GM12878 (cell line): ENCODE data around the gene SLC22A4. TPM values are rescaled to one million over a fixed set of nuclear protein-coding genes. Genes with fewer than 3 reads are reported as not detected.

Experiments
- ATAC-seq: fragments of 200-7000 bp; cut with Tn5 transposase; 3 replicates; pipeline ENCODE4 v1.9.1; 2020; ENCODE audit warnings: mild to moderate bottlenecking, moderate library complexity
- BruUV-seq: library from RNA; stranded (reverse); fragments of 400-500 nt; replicated peaks from 2 replicates; lab custom pipeline; 2021; lab: Mats Ljungman, UMichigan
- CTCF ChIA-PET: fragments of 300-600 bp; sonication (Branson Sonifier 250); formaldehyde crosslinking; extraction: SDS; loops from one replicate; lab custom pipeline; 2021; ENCODE audit warnings: inconsistent platforms; lab: Yijun Ruan, JAX
- POLR2A ChIA-PET: fragments of 350-600 bp; formaldehyde crosslinking; extraction: SDS; loops from one replicate; lab custom pipeline; 2021; ENCODE audit warnings: inconsistent platforms; lab: Charles Lee
- RAD21 ChIA-PET: fragments of 300-600 bp; sonication (Branson Sonifier 250); formaldehyde crosslinking; loops from one replicate; lab custom pipeline; 2023; ENCODE audit warnings: antibody characterized with exemption; ENCODE audit not compliant: unreplicated experiment; lab: Charles Lee
- SMC1A ChIA-PET: fragments of 300-600 bp; sonication (Branson Sonifier 250); formaldehyde crosslinking; loops from one replicate; lab custom pipeline; 2023; ENCODE audit not compliant: unreplicated experiment, uncharacterized antibody; lab: Charles Lee
- DNase-seq: peaks from one replicate; pipeline ENCODE4 v3.0.0-alpha.2; 2011; ENCODE audit warnings: low read depth, low spot score
- FAIRE-seq: peaks from 3 replicates; lab custom pipeline; 2011; peaks lifted over from hg19 to GRCh38; lab: Jason Lieb, UNC
- H2AFZ ChIP-seq: 2 replicates; pipeline ENCODE4 v1.6.0; 2011; ENCODE audit warnings: low read depth, low read length, control low read depth; ENCODE audit not compliant: control insufficient read depth
- H3K27ac ChIP-seq: 2 replicates; pipeline ENCODE4 v1.5.1; 2011; ENCODE audit warnings: control low read depth; ENCODE audit not compliant: control insufficient read depth, insufficient read depth
- H3K27me3 ChIP-seq, 2 experiments: replicated peaks in 1 of 2; 2 replicates each; pipeline versions ENCODE4 v1.6.0 to v1.6.1; 2011; ENCODE audit warnings: low read length in 1 of 2; ENCODE audit not compliant: control insufficient read depth in 2 of 2, insufficient read depth in 2 of 2
- H3K36me3 ChIP-seq, 2 experiments: 2 replicates each; pipeline ENCODE4 v1.5.1; 2011; ENCODE audit warnings: low read length in 1 of 2; ENCODE audit not compliant: control insufficient read depth in 2 of 2, insufficient read depth in 2 of 2
- H3K4me1 ChIP-seq: 2 replicates; pipeline ENCODE4 v1.6.1; 2011; ENCODE audit warnings: mild to moderate bottlenecking, low read length, moderate library complexity, mixed read lengths; ENCODE audit not compliant: control insufficient read depth, insufficient read depth
- H3K4me2 ChIP-seq: 2 replicates; pipeline ENCODE4 v1.6.0; 2011; ENCODE audit warnings: control low read depth; ENCODE audit not compliant: control insufficient read depth, insufficient read depth
- H3K4me3 ChIP-seq: fragments of 200-600 bp; sonication (generic); 2 replicates; pipeline ENCODE4 v1.5.1; 2016
- H3K79me2 ChIP-seq: 2 replicates; pipeline ENCODE4 v1.6.0; 2011; ENCODE audit warnings: low read length; ENCODE audit not compliant: control insufficient read depth, insufficient read depth
- H3K9ac ChIP-seq: 2 replicates; pipeline ENCODE4 v1.8.0; 2011; ENCODE audit warnings: low read length, control low read depth, mixed read lengths; ENCODE audit not compliant: control insufficient read depth, insufficient read depth
- H3K9me3 ChIP-seq: replicated peaks from 3 replicates; pipeline ENCODE4 v1.5.1; 2011; ENCODE audit warnings: mild to moderate bottlenecking, low read length; ENCODE audit not compliant: control insufficient read depth, insufficient read depth
- H4K20me1 ChIP-seq: 2 replicates; pipeline ENCODE4 v1.6.0; 2011; ENCODE audit not compliant: control insufficient read depth, insufficient read depth
- CHD4 ChIP-seq: fragments of 200-600 bp; sonication (generic); IDR thresholded peaks from 2 replicates; pipeline ENCODE4 v1.6.1; 2016; ENCODE audit warnings: mild to moderate bottlenecking
- IKZF2 ChIP-seq, 2 experiments: fragments of 450-650 bp; IDR thresholded peaks; 2 replicates each; pipeline ENCODE4 v1.6.1; 2017; ENCODE audit warnings: mild to moderate bottlenecking in 2 of 2, moderate library complexity in 2 of 2
- MEF2A ChIP-seq: IDR thresholded peaks from 2 replicates; pipeline ENCODE4 v1.6.1; 2011; ENCODE audit warnings: low read depth, mild to moderate bottlenecking, low read length, moderate library complexity; ENCODE audit not compliant: insufficient read depth
- MTA2 ChIP-seq: fragments of 450-650 bp; IDR thresholded peaks from 2 replicates; pipeline ENCODE4 v1.6.1; 2016; ENCODE audit warnings: low read depth, mild to moderate bottlenecking, moderate library complexity
- NFYA ChIP-seq: IDR thresholded peaks from 2 replicates; pipeline ENCODE4 v1.6.1; 2011; ENCODE audit warnings: low read depth, mild to moderate bottlenecking, low read length, improper control_type of control experiment, borderline replicate concordance
- POLR2AphosphoS2 ChIP-seq: IDR thresholded peaks from 2 replicates; pipeline ENCODE4 v1.6.1; 2011; ENCODE audit warnings: low read depth, mild to moderate bottlenecking, low read length, improper control_type of control experiment, moderate library complexity
- POLR2AphosphoS5 ChIP-seq: IDR thresholded peaks from 2 replicates; pipeline ENCODE4 v1.6.1; 2011; ENCODE audit warnings: mild to moderate bottlenecking, low read length, inconsistent platforms
- RFX5 ChIP-seq: IDR thresholded peaks from 2 replicates; pipeline ENCODE4 v1.6.1; 2011; ENCODE audit warnings: low read depth, low read length, improper control_type of control experiment
- SMAD5 ChIP-seq: IDR thresholded peaks from 2 replicates; pipeline ENCODE4 v1.6.1; 2016; ENCODE audit warnings: antibody characterized with exemption, low read depth
- SMARCA5 ChIP-seq: fragments of 450-650 bp; IDR thresholded peaks from 2 replicates; pipeline ENCODE4 v1.6.1; 2017; ENCODE audit warnings: mild to moderate bottlenecking
- TARDBP ChIP-seq: IDR thresholded peaks from 2 replicates; pipeline ENCODE4 v1.6.1; 2016; ENCODE audit warnings: borderline replicate concordance
- ZNF622 ChIP-seq: fragments of 450-650 bp; IDR thresholded peaks from 2 replicates; pipeline ENCODE4 v1.6.1; 2017; ENCODE audit warnings: mild to moderate bottlenecking, inconsistent platforms
- WGBS: methylation state at CpG from one replicate; pipeline ENCODE4 v1.1.6; 2016; ENCODE audit warnings: low lambda C conversion rate; ENCODE audit not compliant: insufficient replicate concordance, insufficient coverage; ENCODE audit errors: missing lambda C conversion rate; 5-methylcytosine and 5-hydroxymethylcytosine counted together
- in situ Hi-C: fragments of 300-500 bp; cut with MboI; formaldehyde crosslinking; loops from 9 replicates; pipeline ENCODE4 v1.14.3; 2018; ENCODE audit warnings: mixed read lengths
- intact Hi-C: fragments of 100-400 bp; cut with micrococcal nuclease; formaldehyde crosslinking; loops from one replicate; pipeline ENCODE4 v1.14.2; 2022; ENCODE audit not compliant: unreplicated experiment
- polyA plus RNA-seq, 11 experiments: library from polyadenylated mRNA; depleted of rRNA in 4 of 11; unstranded in 6 of 11; stranded (reverse) in 5 of 11; fragments of >200 nt; fragmentation: Nextera tagmentation in 4 of 11; fragmentation: Illumina TruSeq in 1 of 11; extraction: Ambion mirVana in 4 of 11; extraction: Trizol in 1 of 11; gene quantifications; 1 replicate in 1 of 11; 2 replicates in 10 of 11; pipeline versions ENCODE4 v1.2.1 to v1.2.3, GENCODE V29; 2011 to 2016; ENCODE audit warnings: inconsistent platforms in 2 of 11, missing spikeins in 2 of 11, low read depth in 1 of 11
- total RNA-seq, 4 experiments: library from RNA; depleted of rRNA in 3 of 4; stranded (reverse); fragments of >200 nt in 3 of 4; fragmentation: Illumina TruSeq in 1 of 4; extraction: Trizol in 1 of 4; gene quantifications; 2 replicates each; pipeline versions ENCODE4 v1.2.1 to v1.2.3, GENCODE V29; 2013 to 2021

The SLC22A4 gene
- total and polyA plus RNA-seq, 10 of the 15 experiments (the other 5 are each of a cell fraction or from before 2014, with no cell fraction given): 0.04 to 0.61 (median 0.10) TPM; not detected in 2

- TF ChIP-seq ZNF622: no peak
- no peak for TF ChIP-seq POLR2AphosphoS2
- no peak for TF ChIP-seq NFYA
- peak; percentile 59 to 63; a peak in 3 of 4 replicates for TF ChIP-seq IKZF2 (IDR thresholded peaks at IDR 0.05)
- TF ChIP-seq, all 136 proteins: peak for 5
Measured at GRCh38 chr5:132387640-132388117, 93.5 kb downstream of the SLC22A4 start (continued).

GRCh38 chr5:132388244-132389050, 94.3 kb downstream of the SLC22A4 start:
- ChIA-PET POLR2A (interaction anchor here (0.7 to 3.7 kb wide), 7 partner anchors 27 to 500 kb away, joined by 3 to 15 read pairs (median 4); partner anchors contain the start of gene IRF1), SMC1A (interaction anchor here (0.6 to 16.0 kb wide), 21 partner anchors 11 to 208 kb away, joined by 3 to 340 read pairs (median 10); partner anchors contain the start of genes IRF1 and SLC22A5), CTCF (interaction anchor here (0.8 to 22.4 kb wide), 11 partner anchors 17 to 432 kb away, joined by 3 to 481 read pairs (median 13); partner anchors contain the start of gene IRF1), RAD21 (interaction anchor here (1.0 to 7.3 kb wide), 11 partner anchors 10 to 138 kb away, joined by 3 to 279 read pairs (median 15); partner anchors contain the start of gene IRF1)
- intact Hi-C loops: loop anchor here (5.0 to 10.0 kb wide), 3 partner anchors 151 to 206 kb away; no protein-coding TSS in a partner anchor
- H4K20me1 ChIP-seq: no peaks in the 10 kb centered on the region
- no peaks in the 10 kb centered on the region; a peak in 1 of 4 replicates for H3K36me3 ChIP-seq
- no peak for ATAC-seq
- FAIRE-seq: no peak
- H3K4me1 ChIP-seq: peaks cover 20% of the 10 kb centered on the region
- no peak overlapping the region for H3K4me2 ChIP-seq
- no peak overlapping the region; the same call in 1 of the 2 replicates for H3K9ac ChIP-seq
- WGBS: 91% methylated on average over 8 of the region's 8 CpGs
- no peak overlapping the region for H3K4me3 ChIP-seq
- H3K27me3 ChIP-seq: no peaks in the 10 kb centered on the region
- no peak for DNase-seq
- H2AFZ ChIP-seq: no peak overlapping the region
- BruUV-seq: no TSS peak
- no peaks in the 10 kb centered on the region for H3K79me2 ChIP-seq
- no peak for TF ChIP-seq MTA2
- TF ChIP-seq TARDBP: no peak
- TF ChIP-seq MEF2A: no peak
- TF ChIP-seq SMARCA5: no peak
- TF ChIP-seq POLR2AphosphoS5: no peak
- no peak for TF ChIP-seq CHD4
- TF ChIP-seq RFX5: no peak
- no peak for TF ChIP-seq SMAD5
- no peak overlapping the region for H3K27ac ChIP-seq
- no peaks in the 10 kb centered on the region for H3K9me3 ChIP-seq
- in situ Hi-C loops: loop anchor here (5.0 to 10.0 kb wide), 3 partner anchors 106 to 494 kb away; partner anchors contain the start of gene IRF1
